22Rv1 (cell line): ENCODE results near the gene TEKTIP1.

Experiments
- ZFX ChIP-seq: fragments of 450-650 bp; IDR thresholded peaks from 2 replicates; pipeline ENCODE4 v1.6.1; 2017; ENCODE audit warnings: antibody characterized with exemption, borderline replicate concordance
- TF ChIP-seq, protein P1 (sequence below): fragments of 450-650 bp; IDR thresholded peaks from 2 replicates; pipeline ENCODE4 v1.5.1; 2017; ENCODE audit warnings: mild to moderate bottlenecking

DNA sequence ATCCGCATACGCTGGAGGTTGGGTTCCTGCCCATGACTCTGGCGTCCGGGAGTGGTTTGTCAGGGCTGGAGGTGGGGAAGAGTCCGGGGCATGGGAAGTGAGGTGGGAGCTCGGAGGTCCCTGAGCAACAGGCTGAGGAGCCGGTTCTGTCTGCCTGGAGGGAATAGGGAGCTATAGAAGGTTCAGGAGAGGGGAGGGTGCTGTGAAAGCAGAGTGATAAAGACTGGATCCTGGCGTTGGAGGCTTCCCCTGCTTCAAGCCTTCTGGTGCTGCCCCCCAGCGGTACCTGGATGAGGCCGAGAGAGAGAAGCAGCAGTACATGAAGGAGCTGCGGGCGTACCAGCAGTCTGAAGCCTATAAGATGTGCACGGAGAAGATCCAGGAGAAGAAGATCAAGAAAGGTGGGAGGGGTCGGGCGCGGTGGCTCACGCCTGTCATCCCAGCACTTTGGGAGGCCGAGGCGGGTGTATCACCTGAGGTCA, 36.3 kb downstream of the TEKTIP1 start:
- TF ChIP-seq, protein P1, sequence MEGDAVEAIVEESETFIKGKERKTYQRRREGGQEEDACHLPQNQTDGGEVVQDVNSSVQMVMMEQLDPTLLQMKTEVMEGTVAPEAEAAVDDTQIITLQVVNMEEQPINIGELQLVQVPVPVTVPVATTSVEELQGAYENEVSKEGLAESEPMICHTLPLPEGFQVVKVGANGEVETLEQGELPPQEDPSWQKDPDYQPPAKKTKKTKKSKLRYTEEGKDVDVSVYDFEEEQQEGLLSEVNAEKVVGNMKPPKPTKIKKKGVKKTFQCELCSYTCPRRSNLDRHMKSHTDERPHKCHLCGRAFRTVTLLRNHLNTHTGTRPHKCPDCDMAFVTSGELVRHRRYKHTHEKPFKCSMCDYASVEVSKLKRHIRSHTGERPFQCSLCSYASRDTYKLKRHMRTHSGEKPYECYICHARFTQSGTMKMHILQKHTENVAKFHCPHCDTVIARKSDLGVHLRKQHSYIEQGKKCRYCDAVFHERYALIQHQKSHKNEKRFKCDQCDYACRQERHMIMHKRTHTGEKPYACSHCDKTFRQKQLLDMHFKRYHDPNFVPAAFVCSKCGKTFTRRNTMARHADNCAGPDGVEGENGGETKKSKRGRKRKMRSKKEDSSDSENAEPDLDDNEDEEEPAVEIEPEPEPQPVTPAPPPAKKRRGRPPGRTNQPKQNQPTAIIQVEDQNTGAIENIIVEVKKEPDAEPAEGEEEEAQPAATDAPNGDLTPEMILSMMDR = no peak
- no peak for TF ChIP-seq ZFX
